Omental fat pad (tissue), 4 donors: Measurements from ENCODE around the gene SLC25A21. TPM values are rescaled to one million over a fixed set of nuclear protein-coding genes. Genes with fewer than 3 reads are reported as not detected.

Source experiments
- ATAC-seq: fragments of 150-250 bp; one replicate; pipeline ENCODE4 v1.9.1; 2016; ENCODE audit warnings: mild to moderate bottlenecking, moderate library complexity; ENCODE audit not compliant: low FRiP score
- DNase-seq: peaks from one replicate; pipeline ENCODE4 v3.0.0-alpha.2; 2019; ENCODE audit warnings: low spot score
- CTCF ChIP-seq, 3 donors: fragments of 450-650 bp; IDR thresholded peaks; one replicate each; pipeline ENCODE4 v1.5.1; 2016 to 2017; ENCODE audit warnings: antibody characterized with exemption in 3 of 3, mild to moderate bottlenecking in 3 of 3, moderate library complexity in 2 of 3
- total RNA-seq, 4 donors: library from RNA; depleted of rRNA; stranded (reverse); fragments of >200 nt; gene quantifications; one replicate each; pipeline ENCODE4 v1.1.0, GENCODE V29; 2016

The SLC25A21 gene
- total RNA-seq, 4 donors from 2014 or later: 0.38 to 1.4 TPM; not detected in 2

GRCh38 chr14:37032863-37033262, 139.5 kb downstream of the SLC25A21 start:
- no peak for ATAC-seq
- no peak for DNase-seq
- no peak for TF ChIP-seq CTCF (IDR thresholded peaks at IDR 0.05)

GRCh38 chr14:37027188-37027824, 145.1 kb downstream of the SLC25A21 start:
- TF ChIP-seq CTCF (IDR thresholded peaks at IDR 0.05): no peak
- DNase-seq (no peak), ATAC-seq (no peak)

GRCh38 chr14:37023875-37024565, 148.4 kb downstream of the SLC25A21 start:
- no peak for TF ChIP-seq CTCF (IDR thresholded peaks at IDR 0.05)
- DNase-seq (no peak), ATAC-seq (no peak)

- DNase-seq (no peak), ATAC-seq (no peak)
- no peak for TF ChIP-seq CTCF (IDR thresholded peaks at IDR 0.05)
Measured at GRCh38 chr14:37021390-37021789, 151.0 kb downstream of the SLC25A21 start.

- DNase-seq: no peak
- no peak for TF ChIP-seq CTCF (IDR thresholded peaks at IDR 0.05)
- no peak for ATAC-seq
Measured at GRCh38 chr14:37019488-37019887, 152.9 kb downstream of the SLC25A21 start.

- no peak for ATAC-seq
- TF ChIP-seq CTCF (IDR thresholded peaks at IDR 0.05): no peak
- DNase-seq: no peak
Measured at GRCh38 chr14:37018571-37019240, 153.7 kb downstream of the SLC25A21 start.
